GM08714 (cell line): Measurements from ENCODE around the gene STEAP3.

Experiments used
- H3K4me3 ChIP-seq: fragments of 200-500 bp; sonication (Bioruptor generic); 2 replicates; pipeline ENCODE4 v1.5.1; 2014; ENCODE audit warnings: mild to moderate bottlenecking, low read length, inconsistent platforms
- ZNF274 ChIP-seq: IDR thresholded peaks from 2 replicates; pipeline ENCODE4 v1.6.1; 2012; ENCODE audit warnings: mild to moderate bottlenecking, low read depth, low read length

STEAP3 gene

GRCh38 chr2:119253114-119253702 is 29.6 kb downstream of the STEAP3 start:
- TF ChIP-seq ZNF274 = no peak
- no peak overlapping the region for H3K4me3 ChIP-seq

GRCh38 chr2:119253760-119254600 is 30.3 kb downstream of the STEAP3 start:
- no peak for TF ChIP-seq ZNF274
- no peak overlapping the region for H3K4me3 ChIP-seq

GRCh38 chr2:119254601-119255080 is 31.0 kb downstream of the STEAP3 start:
- H3K4me3 ChIP-seq = no peak overlapping the region
- TF ChIP-seq ZNF274 = no peak

GRCh38 chr2:119255760-119256581 is 32.3 kb downstream of the STEAP3 start:
- TF ChIP-seq ZNF274 = no peak
- no peak overlapping the region for H3K4me3 ChIP-seq

GRCh38 chr2:119256582-119256921 is 32.9 kb downstream of the STEAP3 start:
- H3K4me3 ChIP-seq = no peak overlapping the region

GRCh38 chr2:119257198-119257597 is 33.6 kb downstream of the STEAP3 start:
- no peak overlapping the region for H3K4me3 ChIP-seq
- no peak for TF ChIP-seq ZNF274

More at GRCh38 chr2:119256582-119256921, 32.9 kb downstream of the STEAP3 start:
- TF ChIP-seq ZNF274 = no peak

- no peak overlapping the region for H3K4me3 ChIP-seq
- TF ChIP-seq ZNF274 = no peak
Measured at GRCh38 chr2:119259296-119259860, 35.7 kb downstream of the STEAP3 start.

- no peak for TF ChIP-seq ZNF274
- no peak overlapping the region for H3K4me3 ChIP-seq
Measured at GRCh38 chr2:119260646-119261492, 37.2 kb downstream of the STEAP3 start.

GRCh38 chr2:119261493-119262225 is 38.0 kb downstream of the STEAP3 start:
- no peak for TF ChIP-seq ZNF274

GRCh38 chr2:119263025-119263424 is 39.4 kb downstream of the STEAP3 start:
- H3K4me3 ChIP-seq = no peak overlapping the region
- no peak for TF ChIP-seq ZNF274

More at GRCh38 chr2:119261493-119262225, 38.0 kb downstream of the STEAP3 start:
- no peak overlapping the region for H3K4me3 ChIP-seq

- no peak overlapping the region for H3K4me3 ChIP-seq
- TF ChIP-seq ZNF274 = no peak
Measured at GRCh38 chr2:119263656-119264055, 40.0 kb downstream of the STEAP3 start.

GRCh38 chr2:119264781-119265692 is 41.4 kb downstream of the STEAP3 start:
- no peak for TF ChIP-seq ZNF274

More at GRCh38 chr2:119264781-119265692, 41.4 kb downstream of the STEAP3 start:
- no peak overlapping the region for H3K4me3 ChIP-seq
